GM12878 (cell line): ENCODE results near the gene DIP2A. TPM values are rescaled to one million over a fixed set of nuclear protein-coding genes. Genes with fewer than 3 reads are reported as not detected.

Experiments
- ATAC-seq: fragments of 200-7000 bp; cut with Tn5 transposase; 3 replicates; pipeline ENCODE4 v1.9.1; 2020; ENCODE audit warnings: mild to moderate bottlenecking, moderate library complexity
- BruUV-seq: library from RNA; stranded (reverse); fragments of 400-500 nt; replicated peaks from 2 replicates; lab custom pipeline; 2021; lab: Mats Ljungman, UMichigan
- CTCF ChIA-PET: fragments of 300-600 bp; sonication (Branson Sonifier 250); formaldehyde crosslinking; extraction: SDS; loops from one replicate; lab custom pipeline; 2021; ENCODE audit warnings: inconsistent platforms; lab: Yijun Ruan, JAX
- POLR2A ChIA-PET: fragments of 350-600 bp; formaldehyde crosslinking; extraction: SDS; loops from one replicate; lab custom pipeline; 2021; ENCODE audit warnings: inconsistent platforms; lab: Charles Lee
- RAD21 ChIA-PET: fragments of 300-600 bp; sonication (Branson Sonifier 250); formaldehyde crosslinking; loops from one replicate; lab custom pipeline; 2023; ENCODE audit warnings: antibody characterized with exemption; ENCODE audit not compliant: unreplicated experiment; lab: Charles Lee
- SMC1A ChIA-PET: fragments of 300-600 bp; sonication (Branson Sonifier 250); formaldehyde crosslinking; loops from one replicate; lab custom pipeline; 2023; ENCODE audit not compliant: unreplicated experiment, uncharacterized antibody; lab: Charles Lee
- DNase-seq: peaks from one replicate; pipeline ENCODE4 v3.0.0-alpha.2; 2011; ENCODE audit warnings: low read depth, low spot score
- FAIRE-seq: peaks from 3 replicates; lab custom pipeline; 2011; peaks lifted over from hg19 to GRCh38; lab: Jason Lieb, UNC
- H2AFZ ChIP-seq: 2 replicates; pipeline ENCODE4 v1.6.0; 2011; ENCODE audit warnings: low read depth, low read length, control low read depth; ENCODE audit not compliant: control insufficient read depth
- H3K27ac ChIP-seq: 2 replicates; pipeline ENCODE4 v1.5.1; 2011; ENCODE audit warnings: control low read depth; ENCODE audit not compliant: control insufficient read depth, insufficient read depth
- H3K27me3 ChIP-seq, 2 experiments: replicated peaks in 1 of 2; 2 replicates each; pipeline versions ENCODE4 v1.6.0 to v1.6.1; 2011; ENCODE audit warnings: low read length in 1 of 2; ENCODE audit not compliant: control insufficient read depth in 2 of 2, insufficient read depth in 2 of 2
- H3K36me3 ChIP-seq, 2 experiments: 2 replicates each; pipeline ENCODE4 v1.5.1; 2011; ENCODE audit warnings: low read length in 1 of 2; ENCODE audit not compliant: control insufficient read depth in 2 of 2, insufficient read depth in 2 of 2
- H3K4me1 ChIP-seq: 2 replicates; pipeline ENCODE4 v1.6.1; 2011; ENCODE audit warnings: mild to moderate bottlenecking, low read length, moderate library complexity, mixed read lengths; ENCODE audit not compliant: control insufficient read depth, insufficient read depth
- H3K4me2 ChIP-seq: 2 replicates; pipeline ENCODE4 v1.6.0; 2011; ENCODE audit warnings: control low read depth; ENCODE audit not compliant: control insufficient read depth, insufficient read depth
- H3K4me3 ChIP-seq: fragments of 200-600 bp; sonication (generic); 2 replicates; pipeline ENCODE4 v1.5.1; 2016
- H3K79me2 ChIP-seq: 2 replicates; pipeline ENCODE4 v1.6.0; 2011; ENCODE audit warnings: low read length; ENCODE audit not compliant: control insufficient read depth, insufficient read depth
- H3K9ac ChIP-seq: 2 replicates; pipeline ENCODE4 v1.8.0; 2011; ENCODE audit warnings: low read length, control low read depth, mixed read lengths; ENCODE audit not compliant: control insufficient read depth, insufficient read depth
- H3K9me3 ChIP-seq: replicated peaks from 3 replicates; pipeline ENCODE4 v1.5.1; 2011; ENCODE audit warnings: mild to moderate bottlenecking, low read length; ENCODE audit not compliant: control insufficient read depth, insufficient read depth
- H4K20me1 ChIP-seq: 2 replicates; pipeline ENCODE4 v1.6.0; 2011; ENCODE audit not compliant: control insufficient read depth, insufficient read depth
- BHLHE40 ChIP-seq, 2 experiments: fragments of 450-650 bp in 1 of 2; IDR thresholded peaks; 2 replicates each; pipeline ENCODE4 v1.6.1; 2011 to 2017; ENCODE audit warnings: low read depth in 2 of 2, borderline replicate concordance in 1 of 2, improper control_type of control experiment in 1 of 2, low read length in 1 of 2, mild to moderate bottlenecking in 1 of 2
- CBFB ChIP-seq: IDR thresholded peaks from 2 replicates; pipeline ENCODE4 v1.6.1; 2016; ENCODE audit warnings: antibody characterized with exemption, low read depth
- CBX5 ChIP-seq: sonication (generic); IDR thresholded peaks from 2 replicates; pipeline ENCODE4 v1.6.1; 2016; ENCODE audit warnings: low read depth, moderate library complexity, mild to moderate bottlenecking, inconsistent platforms
- CREB1 ChIP-seq: IDR thresholded peaks from 2 replicates; pipeline ENCODE4 v1.6.1; 2012; ENCODE audit warnings: low read depth, mild to moderate bottlenecking, inconsistent platforms
- FOXK2 ChIP-seq: fragments of 450-650 bp; IDR thresholded peaks from 2 replicates; pipeline ENCODE4 v1.6.1; 2017; ENCODE audit warnings: mild to moderate bottlenecking, moderate library complexity
- JUNB ChIP-seq: IDR thresholded peaks from 2 replicates; pipeline ENCODE4 v1.6.1; 2016; ENCODE audit warnings: antibody characterized with exemption, mild to moderate bottlenecking
- LARP7 ChIP-seq: fragments of 450-650 bp; IDR thresholded peaks from 2 replicates; pipeline ENCODE4 v1.6.1; 2017; ENCODE audit warnings: mild to moderate bottlenecking
- MXI1 ChIP-seq: fragments of 150-350 bp; IDR thresholded peaks from 2 replicates; pipeline ENCODE4 v1.6.1; 2011; ENCODE audit warnings: low read depth, mild to moderate bottlenecking, inconsistent platforms, low read length, improper control_type of control experiment
- NR2F1 ChIP-seq: fragments of 450-650 bp; conservative IDR thresholded peaks from 2 replicates; pipeline ENCODE4 v1.6.1; 2017; ENCODE audit warnings: mild to moderate bottlenecking
- POLR2AphosphoS5 ChIP-seq: IDR thresholded peaks from 2 replicates; pipeline ENCODE4 v1.6.1; 2011; ENCODE audit warnings: mild to moderate bottlenecking, low read length, inconsistent platforms
- SMAD5 ChIP-seq: IDR thresholded peaks from 2 replicates; pipeline ENCODE4 v1.6.1; 2016; ENCODE audit warnings: antibody characterized with exemption, low read depth
- SRF ChIP-seq, 2 experiments: IDR thresholded peaks; 2 replicates each; pipeline ENCODE4 v1.6.1; 2011; ENCODE audit warnings: low read depth in 2 of 2, low read length in 2 of 2, mild to moderate bottlenecking in 1 of 2, moderate library complexity in 1 of 2
- STAT1 ChIP-seq: fragments of 450-650 bp; conservative IDR thresholded peaks from 2 replicates; pipeline ENCODE4 v1.6.1; 2014; ENCODE audit warnings: antibody characterized with exemption, mild to moderate bottlenecking
- TAF1 ChIP-seq: IDR thresholded peaks from 2 replicates; pipeline ENCODE4 v1.6.1; 2011; ENCODE audit warnings: mild to moderate bottlenecking, low read depth, low read length, borderline replicate concordance
- TBL1XR1 ChIP-seq: IDR thresholded peaks from 2 replicates; pipeline ENCODE4 v1.6.1; 2012; ENCODE audit warnings: low read depth, low read length, improper control_type of control experiment
- WRNIP1 ChIP-seq: IDR thresholded peaks from 2 replicates; pipeline ENCODE4 v1.6.1; 2011; ENCODE audit warnings: low read depth, low read length, improper control_type of control experiment, borderline replicate concordance
- WGBS: methylation state at CpG from one replicate; pipeline ENCODE4 v1.1.6; 2016; ENCODE audit warnings: low lambda C conversion rate; ENCODE audit not compliant: insufficient replicate concordance, insufficient coverage; ENCODE audit errors: missing lambda C conversion rate; 5-methylcytosine and 5-hydroxymethylcytosine counted together
- in situ Hi-C: fragments of 300-500 bp; cut with MboI; formaldehyde crosslinking; loops from 9 replicates; pipeline ENCODE4 v1.14.3; 2018; ENCODE audit warnings: mixed read lengths
- intact Hi-C: fragments of 100-400 bp; cut with micrococcal nuclease; formaldehyde crosslinking; loops from one replicate; pipeline ENCODE4 v1.14.2; 2022; ENCODE audit not compliant: unreplicated experiment
- polyA plus RNA-seq, 11 experiments: library from polyadenylated mRNA; depleted of rRNA in 4 of 11; unstranded in 6 of 11; stranded (reverse) in 5 of 11; fragments of >200 nt; fragmentation: Nextera tagmentation in 4 of 11; fragmentation: Illumina TruSeq in 1 of 11; extraction: Ambion mirVana in 4 of 11; extraction: Trizol in 1 of 11; gene quantifications; 1 replicate in 1 of 11; 2 replicates in 10 of 11; pipeline versions ENCODE4 v1.2.1 to v1.2.3, GENCODE V29; 2011 to 2016; ENCODE audit warnings: inconsistent platforms in 2 of 11, missing spikeins in 2 of 11, low read depth in 1 of 11
- total RNA-seq, 4 experiments: library from RNA; depleted of rRNA in 3 of 4; stranded (reverse); fragments of >200 nt in 3 of 4; fragmentation: Illumina TruSeq in 1 of 4; extraction: Trizol in 1 of 4; gene quantifications; 2 replicates each; pipeline versions ENCODE4 v1.2.1 to v1.2.3, GENCODE V29; 2013 to 2021
- TF ChIP-seq, protein P1 (sequence below): fragments of 450-650 bp; IDR thresholded peaks from 2 replicates; pipeline ENCODE4 v1.6.1; 2017; ENCODE audit warnings: mild to moderate bottlenecking, moderate library complexity
- TF ChIP-seq, protein P2 (sequence below): fragments of 450-650 bp; IDR thresholded peaks from 2 replicates; pipeline ENCODE4 v1.6.1; 2017; ENCODE audit warnings: low read depth, mild to moderate bottlenecking, moderate library complexity

DIP2A gene
- total and polyA plus RNA-seq, 10 of the 15 experiments (the other 5 are each of a cell fraction or from before 2014, with no cell fraction given): 1.7 to 25.5 (median 12.2) TPM

DNA sequence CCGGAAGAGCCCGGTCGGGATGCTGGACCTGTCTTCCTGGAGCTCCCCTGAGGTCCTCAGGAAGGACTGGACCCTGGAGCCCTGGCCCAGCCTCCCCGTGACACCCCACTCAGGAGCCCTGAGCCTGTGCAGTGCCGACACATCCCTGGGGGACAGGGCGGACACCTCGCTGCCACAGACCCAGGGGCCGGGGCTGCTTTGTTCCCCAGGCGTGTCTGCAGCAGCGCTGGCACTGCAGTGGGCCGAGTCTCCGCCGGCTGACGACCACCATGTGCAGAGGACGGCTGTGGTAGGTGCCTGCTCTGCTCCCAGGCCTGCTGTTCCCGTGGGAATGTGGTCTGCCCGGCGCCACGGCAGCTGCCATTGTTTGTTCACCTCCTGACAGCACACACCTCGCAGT is 42.1 kb upstream of the DIP2A start:
- Histone ChIP-seq H2AFZ (no peak overlapping the region), H3K27ac (no peak overlapping the region), H3K4me2 (no peak overlapping the region), H3K9ac (no peak overlapping the region), H3K79me2 (no peaks in the 10 kb centered on the region), H3K4me1 (no peaks in the 10 kb centered on the region), H3K9me3 (no peaks in the 10 kb centered on the region), H3K4me3 (no peak overlapping the region), H4K20me1 (no peaks in the 10 kb centered on the region), H3K27me3 (no peaks in the 10 kb centered on the region), H3K36me3 (peaks cover 7 to 10% of the 10 kb centered on the region in 2 experiments; a peak in 3 of 4 replicates)
- intact Hi-C loops: no loop called here
- POLR2A ChIA-PET: interaction anchor here (0.5 kb wide), 1 partner anchor 58 kb away, joined by 3 read pairs; no protein-coding TSS in a partner anchor
- FAIRE-seq: no peak
- no TSS peak for BruUV-seq
- ATAC-seq: no peak
- in situ Hi-C loops: no loop called here
- SMC1A ChIA-PET: no interaction called here
- no peak for DNase-seq
- 87% methylated on average over 17 of the region's 20 CpGs for WGBS
- TF ChIP-seq MXI1 (no peak), POLR2AphosphoS5 (no peak), CBX5 (no peak), SMAD5 (no peak), TAF1 (no peak), SRF (IDR thresholded peaks at IDR 0.05; ENCODE audit: low read depth in 2 of 2, low read length in 2 of 2) (no peak), TBL1XR1 (no peak), JUNB (no peak), CBFB (no peak), CREB1 (no peak), BHLHE40 (IDR thresholded peaks at IDR 0.05; ENCODE audit: borderline replicate concordance in 1 of 2, low read depth in 2 of 2, low read length in 1 of 2) (no peak), STAT1 (no peak), LARP7 (no peak), FOXK2 (no peak), NR2F1 (no peak), WRNIP1 (no peak)
- TF ChIP-seq, protein P1, sequence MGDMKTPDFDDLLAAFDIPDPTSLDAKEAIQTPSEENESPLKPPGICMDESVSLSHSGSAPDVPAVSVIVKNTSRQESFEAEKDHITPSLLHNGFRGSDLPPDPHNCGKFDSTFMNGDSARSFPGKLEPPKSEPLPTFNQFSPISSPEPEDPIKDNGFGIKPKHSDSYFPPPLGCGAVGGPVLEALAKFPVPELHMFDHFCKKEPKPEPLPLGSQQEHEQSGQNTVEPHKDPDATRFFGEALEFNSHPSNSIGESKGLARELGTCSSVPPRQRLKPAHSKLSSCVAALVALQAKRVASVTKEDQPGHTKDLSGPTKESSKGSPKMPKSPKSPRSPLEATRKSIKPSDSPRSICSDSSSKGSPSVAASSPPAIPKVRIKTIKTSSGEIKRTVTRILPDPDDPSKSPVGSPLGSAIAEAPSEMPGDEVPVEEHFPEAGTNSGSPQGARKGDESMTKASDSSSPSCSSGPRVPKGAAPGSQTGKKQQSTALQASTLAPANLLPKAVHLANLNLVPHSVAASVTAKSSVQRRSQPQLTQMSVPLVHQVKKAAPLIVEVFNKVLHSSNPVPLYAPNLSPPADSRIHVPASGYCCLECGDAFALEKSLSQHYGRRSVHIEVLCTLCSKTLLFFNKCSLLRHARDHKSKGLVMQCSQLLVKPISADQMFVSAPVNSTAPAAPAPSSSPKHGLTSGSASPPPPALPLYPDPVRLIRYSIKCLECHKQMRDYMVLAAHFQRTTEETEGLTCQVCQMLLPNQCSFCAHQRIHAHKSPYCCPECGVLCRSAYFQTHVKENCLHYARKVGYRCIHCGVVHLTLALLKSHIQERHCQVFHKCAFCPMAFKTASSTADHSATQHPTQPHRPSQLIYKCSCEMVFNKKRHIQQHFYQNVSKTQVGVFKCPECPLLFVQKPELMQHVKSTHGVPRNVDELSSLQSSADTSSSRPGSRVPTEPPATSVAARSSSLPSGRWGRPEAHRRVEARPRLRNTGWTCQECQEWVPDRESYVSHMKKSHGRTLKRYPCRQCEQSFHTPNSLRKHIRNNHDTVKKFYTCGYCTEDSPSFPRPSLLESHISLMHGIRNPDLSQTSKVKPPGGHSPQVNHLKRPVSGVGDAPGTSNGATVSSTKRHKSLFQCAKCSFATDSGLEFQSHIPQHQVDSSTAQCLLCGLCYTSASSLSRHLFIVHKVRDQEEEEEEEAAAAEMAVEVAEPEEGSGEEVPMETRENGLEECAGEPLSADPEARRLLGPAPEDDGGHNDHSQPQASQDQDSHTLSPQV: no peak
- TF ChIP-seq, protein P2, sequence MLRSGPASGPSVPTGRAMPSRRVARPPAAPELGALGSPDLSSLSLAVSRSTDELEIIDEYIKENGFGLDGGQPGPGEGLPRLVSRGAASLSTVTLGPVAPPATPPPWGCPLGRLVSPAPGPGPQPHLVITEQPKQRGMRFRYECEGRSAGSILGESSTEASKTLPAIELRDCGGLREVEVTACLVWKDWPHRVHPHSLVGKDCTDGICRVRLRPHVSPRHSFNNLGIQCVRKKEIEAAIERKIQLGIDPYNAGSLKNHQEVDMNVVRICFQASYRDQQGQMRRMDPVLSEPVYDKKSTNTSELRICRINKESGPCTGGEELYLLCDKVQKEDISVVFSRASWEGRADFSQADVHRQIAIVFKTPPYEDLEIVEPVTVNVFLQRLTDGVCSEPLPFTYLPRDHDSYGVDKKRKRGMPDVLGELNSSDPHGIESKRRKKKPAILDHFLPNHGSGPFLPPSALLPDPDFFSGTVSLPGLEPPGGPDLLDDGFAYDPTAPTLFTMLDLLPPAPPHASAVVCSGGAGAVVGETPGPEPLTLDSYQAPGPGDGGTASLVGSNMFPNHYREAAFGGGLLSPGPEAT: no peak
- RAD21 ChIA-PET: no interaction called here
- CTCF ChIA-PET: no interaction called here
